NCI-H2227 treated with DMSO at 0.1 percent for 48 hours (cell line): Measurements from ENCODE around the gene GAS1.

Experiments used
- DNase-seq: peaks from one replicate; lab custom pipeline; 2025; lab: John Stamatoyannopoulos, UW

Gene GAS1

GRCh38 chr9:86965636-86966395 lies 18.5 kb upstream of the GAS1 start:
- DNase-seq: no peak

GRCh38 chr9:86962692-86963091 lies 15.4 kb upstream of the GAS1 start:
- DNase-seq: no peak

GRCh38 chr9:86960938-86961337 lies 13.6 kb upstream of the GAS1 start:
- DNase-seq: no peak

DNA sequence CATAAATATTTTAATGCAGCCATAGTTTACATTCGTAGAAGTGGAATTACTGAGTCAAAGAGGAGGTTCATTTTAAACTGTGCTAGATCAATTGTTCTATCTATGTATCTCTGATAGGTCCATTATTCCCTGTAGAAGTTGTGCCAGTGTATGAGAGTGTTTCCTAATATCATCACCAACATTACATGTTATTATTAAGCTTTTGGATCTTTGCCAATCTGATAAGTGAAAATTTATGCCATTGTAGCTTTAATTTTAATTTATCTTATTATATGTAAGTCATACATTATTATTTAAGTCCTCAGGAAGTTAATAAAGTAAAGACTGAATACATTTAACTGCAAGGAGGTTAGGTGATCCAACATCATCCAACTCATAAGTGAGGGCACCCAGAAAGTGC lies 10.9 kb upstream of the GAS1 start:
- DNase-seq: no peak

GRCh38 chr9:86955561-86955960 lies 8.3 kb upstream of the GAS1 start:
- no peak for DNase-seq

GRCh38 chr9:86955042-86955441 lies 7.7 kb upstream of the GAS1 start:
- no peak for DNase-seq

DNA sequence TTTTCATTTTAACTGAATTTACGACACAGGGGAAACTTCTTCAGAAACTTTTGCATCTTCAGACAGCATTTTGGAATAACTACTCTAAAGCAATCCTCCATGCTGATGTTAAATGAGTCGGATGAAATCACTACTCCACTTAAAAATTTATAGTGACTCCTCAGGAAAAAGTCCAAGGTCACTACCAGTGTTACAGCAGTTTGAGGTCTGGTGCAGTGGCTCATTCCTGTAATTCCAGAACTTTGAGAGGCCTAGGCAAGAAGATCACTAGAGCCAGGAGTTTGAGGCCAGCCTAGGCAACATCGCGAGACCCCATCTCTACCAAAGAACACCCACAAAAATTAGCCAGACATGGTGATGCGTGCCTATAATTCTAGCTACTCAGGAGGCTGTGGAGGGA lies 5.9 kb upstream of the GAS1 start:
- no peak for DNase-seq

GRCh38 chr9:86948074-86948929 lies 996 bp upstream of the GAS1 start:
- DNase-seq: no peak

DNA sequence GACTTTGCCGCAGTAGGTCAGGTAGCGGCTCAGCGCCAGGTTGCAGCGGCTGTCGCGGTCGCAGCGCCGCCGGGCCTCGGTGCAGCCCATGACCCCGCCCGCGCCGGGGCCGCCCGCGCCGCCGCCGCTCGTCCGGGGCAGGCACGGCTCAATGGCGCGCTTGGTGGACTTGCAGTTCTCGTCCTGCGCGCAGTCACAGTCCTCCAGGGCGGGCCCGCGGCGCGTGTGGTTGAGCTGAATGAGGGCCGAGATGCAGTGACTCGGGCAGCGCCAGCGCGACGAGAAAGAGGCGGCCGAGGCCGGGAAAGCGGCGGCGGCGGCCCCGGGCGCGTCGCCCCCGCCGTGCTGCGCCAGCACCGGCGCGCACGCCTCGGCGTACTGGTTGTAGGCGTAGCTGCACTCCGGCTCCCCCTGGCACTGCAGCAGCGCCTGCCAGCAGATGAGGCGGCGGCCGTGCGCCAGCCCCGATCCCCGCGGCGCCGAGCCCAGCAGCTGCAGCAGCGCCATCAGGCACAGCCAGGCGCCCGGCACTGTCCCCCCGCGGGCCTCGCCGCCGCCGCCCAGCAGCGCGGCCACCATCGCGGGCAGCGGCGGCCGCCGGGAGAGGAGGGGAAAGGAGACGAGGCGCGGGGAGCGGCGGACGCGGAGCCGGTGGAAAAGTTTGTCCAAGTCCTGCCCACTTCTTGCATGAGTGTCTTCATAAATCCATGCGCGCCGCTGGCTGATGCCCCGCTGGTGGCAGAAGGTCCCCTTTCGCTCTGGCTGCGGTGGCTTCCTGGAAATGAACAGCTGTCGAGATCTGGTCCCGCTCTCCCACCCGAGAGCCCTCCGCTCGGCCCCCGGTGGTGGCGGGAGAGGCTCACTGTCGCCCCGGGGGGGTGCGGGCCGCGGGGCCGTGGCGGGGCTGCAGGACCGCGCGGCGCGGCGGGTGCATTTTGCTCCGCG lies 833 bp downstream of the GAS1 start:
- no peak for DNase-seq

- DNase-seq: no peak
Measured at GRCh38 chr9:86945728-86946200, 1.5 kb downstream of the GAS1 start.

DNA sequence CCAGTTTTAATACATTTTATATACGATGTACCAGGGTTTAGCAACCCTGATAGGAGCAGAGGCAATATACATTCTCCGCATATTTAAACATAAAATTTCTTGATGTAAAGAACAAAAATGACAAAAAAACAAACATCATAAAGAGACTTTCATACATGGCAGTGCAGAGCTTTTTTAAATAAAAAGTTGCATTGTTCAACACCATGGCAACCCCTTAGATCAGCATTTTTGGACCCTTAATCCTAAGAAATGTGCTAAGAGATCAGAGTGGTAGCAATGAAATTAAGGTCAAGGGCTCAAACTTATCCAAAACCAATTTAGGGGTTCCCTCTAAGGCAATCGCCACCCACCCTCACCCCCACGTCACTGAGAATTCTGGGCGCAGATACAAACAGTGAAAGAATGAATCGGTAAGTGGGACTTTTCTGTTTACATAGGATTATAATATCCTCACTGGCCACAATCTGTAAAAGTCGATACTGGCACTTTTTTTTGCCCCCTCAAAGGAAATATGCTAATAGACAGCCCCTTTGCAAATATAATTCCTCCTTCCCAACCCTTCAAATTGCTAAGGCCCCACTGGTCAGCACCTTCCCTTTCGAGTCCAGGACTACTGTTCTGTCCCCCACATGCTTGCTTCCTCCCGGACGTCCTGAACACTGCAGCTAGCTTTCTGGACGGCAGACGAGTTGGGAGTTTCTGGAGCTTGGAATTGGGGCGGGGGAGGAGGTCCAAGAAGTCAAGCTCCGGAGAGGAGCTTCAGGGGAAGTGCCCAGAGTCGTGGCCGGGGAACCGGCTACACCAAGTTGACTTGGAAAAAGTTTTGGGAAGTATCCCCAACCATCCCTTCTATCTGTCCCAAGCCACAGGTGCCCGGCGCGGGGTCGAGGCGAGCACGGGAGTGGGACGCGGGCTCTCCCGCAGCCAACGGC lies 2.2 kb downstream of the GAS1 start:
- DNase-seq: no peak

DNA sequence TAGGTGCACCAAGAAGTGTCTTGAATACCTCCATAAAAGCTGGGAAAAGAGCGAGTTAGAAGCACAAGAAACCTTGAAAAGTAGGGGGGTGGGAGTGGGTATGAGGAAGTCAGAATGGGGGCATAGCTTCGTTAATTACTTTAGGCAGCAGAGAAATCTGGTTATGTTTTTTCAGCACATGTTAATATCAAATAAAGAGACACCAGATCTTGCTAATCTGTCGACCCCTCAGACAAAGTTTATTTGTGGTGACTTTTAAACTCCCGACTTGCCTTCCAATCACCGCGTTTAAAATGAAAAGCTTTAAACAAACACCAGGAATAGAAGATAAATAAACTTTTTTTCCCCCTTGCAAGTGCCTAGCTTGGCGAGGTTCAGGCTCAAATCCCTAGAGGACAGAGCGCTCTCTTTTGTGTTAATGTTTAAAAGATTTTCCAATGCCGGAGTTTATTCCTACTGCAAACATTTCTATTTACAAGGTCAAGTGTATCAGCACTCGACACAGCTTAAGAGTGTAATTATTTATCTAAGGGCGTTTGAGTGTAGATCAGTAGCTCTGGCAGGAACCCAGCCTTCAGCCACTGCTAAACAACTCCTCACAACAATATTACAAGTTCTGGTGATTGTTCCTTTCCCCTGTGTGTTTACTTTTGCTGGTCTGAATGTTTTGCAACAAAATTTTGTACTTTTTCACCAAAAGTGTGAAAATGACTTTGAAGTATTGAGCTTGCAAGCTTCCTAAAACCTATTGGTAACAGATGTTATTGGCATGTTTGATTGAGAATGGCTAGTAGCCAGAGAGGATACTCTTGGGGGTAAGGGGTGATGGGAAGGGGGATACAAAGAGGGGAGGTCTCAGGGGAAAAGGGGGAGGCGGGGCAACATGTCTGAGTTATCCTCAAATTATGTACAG lies 3.8 kb downstream of the GAS1 start:
- DNase-seq: no peak

DNA sequence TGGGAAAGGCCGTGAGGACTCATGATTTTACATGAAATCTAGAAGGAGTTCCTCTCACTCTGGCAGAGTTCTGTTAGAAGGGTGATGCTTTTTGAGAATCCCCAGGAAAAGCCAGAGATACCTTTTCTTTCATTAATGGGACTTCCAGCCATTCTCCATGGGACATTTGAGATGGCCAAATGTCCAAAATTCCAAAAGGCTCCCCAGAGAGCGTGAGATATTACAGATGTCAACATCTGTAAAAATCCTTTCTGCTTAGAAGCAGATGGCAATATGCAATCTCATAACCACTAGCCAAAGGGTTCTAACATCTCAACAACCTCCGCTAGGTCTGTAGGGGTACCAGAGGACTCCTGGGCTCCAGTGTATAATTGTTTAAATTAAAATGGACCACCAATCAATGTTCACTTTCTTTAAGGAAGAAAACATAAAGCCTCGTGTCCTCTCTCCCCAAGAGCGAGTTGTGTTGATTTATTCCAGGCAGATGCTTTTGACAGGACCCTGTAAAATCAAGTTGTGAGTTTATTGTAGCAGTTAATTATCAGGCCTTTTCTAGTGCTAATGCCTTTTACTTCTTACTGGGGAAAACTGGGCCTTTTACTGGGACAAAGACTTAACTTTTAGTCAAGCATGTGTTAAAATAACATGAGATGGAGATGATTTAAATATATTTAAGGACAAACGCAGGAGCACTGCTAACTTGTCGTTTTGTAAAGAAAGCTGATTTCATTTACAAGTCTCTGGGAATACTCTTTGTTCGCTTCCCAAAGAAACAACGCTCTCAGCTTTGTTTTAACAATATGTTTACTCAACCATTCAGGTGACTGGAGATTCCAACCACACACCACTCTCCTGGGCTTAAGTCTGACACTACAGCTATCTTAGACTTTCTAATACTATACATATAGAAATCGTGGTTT lies 4.8 kb downstream of the GAS1 start:
- DNase-seq: no peak

GRCh38 chr9:86941197-86941596 lies 6.1 kb downstream of the GAS1 start:
- no peak for DNase-seq

- DNase-seq: no peak
Measured at GRCh38 chr9:86940774-86941173, 6.5 kb downstream of the GAS1 start.

GRCh38 chr9:86939891-86940290 lies 7.4 kb downstream of the GAS1 start:
- no peak for DNase-seq

DNA sequence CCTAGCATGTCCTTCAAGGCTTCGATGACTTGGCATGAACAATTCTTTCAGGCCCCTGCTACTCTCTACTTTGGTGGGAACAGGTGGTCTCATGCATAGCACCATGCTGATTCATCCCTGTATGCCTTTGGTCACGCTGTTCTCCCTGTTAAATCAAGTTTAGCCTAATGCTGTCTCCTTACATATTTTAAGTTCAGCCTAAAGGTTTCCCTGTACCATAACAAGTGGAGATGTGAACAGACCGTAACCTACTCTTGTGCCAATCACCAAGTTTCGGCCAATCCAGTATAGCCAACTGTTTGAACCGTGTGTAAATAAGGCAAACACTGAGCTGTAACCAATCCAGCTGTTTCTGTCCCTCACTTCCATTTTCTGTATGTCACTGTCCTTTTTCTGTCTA lies 8.0 kb downstream of the GAS1 start:
- DNase-seq: no peak

DNA sequence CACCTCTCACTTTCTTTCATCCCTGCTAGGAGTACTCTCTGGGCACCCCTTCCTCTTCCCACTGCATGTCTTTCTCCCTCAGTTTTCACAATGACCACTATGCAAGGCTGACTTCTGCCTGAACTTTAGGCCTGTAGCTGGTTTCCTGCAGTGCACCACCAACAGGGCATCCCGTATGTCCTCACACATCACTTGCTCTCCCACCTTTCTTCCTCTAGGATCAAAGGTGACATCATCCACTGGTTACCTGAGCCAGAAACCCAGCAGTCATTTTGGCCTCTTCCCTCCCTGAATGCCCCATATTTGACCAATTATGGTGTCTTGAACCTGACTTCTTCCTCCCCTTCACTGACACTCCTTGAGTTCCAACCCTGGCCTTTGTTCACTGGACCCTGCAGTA lies 8.5 kb downstream of the GAS1 start:
- DNase-seq: no peak

- no peak for DNase-seq
Measured at GRCh38 chr9:86926145-86926544, 21.2 kb downstream of the GAS1 start.
